PC-3 (cell line): Measurements from ENCODE around the gene GABRD.

Experiments used
- CTCF ChIP-seq: fragments of 300-600 bp; sonication (generic); conservative IDR thresholded peaks from 2 replicates; pipeline ENCODE4 v1.5.1; 2017; ENCODE audit warnings: antibody characterized with exemption, low read depth, mild to moderate bottlenecking, low read length
- EZH2phosphoT487 ChIP-seq: fragments of 300-600 bp; sonication (generic); IDR thresholded peaks from 2 replicates; pipeline ENCODE4 v1.6.1; 2018; ENCODE audit warnings: mild to moderate bottlenecking, antibody characterized with exemption, low read length, borderline replicate concordance

GRCh38 chr1:2020310-2020655 lies 1.1 kb downstream of the GABRD start:
- no peak for TF ChIP-seq CTCF
- TF ChIP-seq EZH2phosphoT487: no peak
